Measurements from ENCODE around the gene TGFBR2.

- TF ChIP-seq FOSL1 (IDR thresholded peaks at IDR 0.05; ENCODE audit: low read depth): peak; percentile 82
- TF ChIP-seq RAD21 (IDR thresholded peaks at IDR 0.05; ENCODE audit: low read depth): peak; percentile 34; the same call in 1 of the 2 replicates
- peak; percentile 33 for TF ChIP-seq MAX (IDR thresholded peaks at IDR 0.05)
- TF ChIP-seq CTCF (IDR thresholded peaks at IDR 0.05 in 2 of 3, conservative IDR thresholded peaks at IDR 0.05 in 1 of 3; ENCODE audit: borderline replicate concordance in 1 of 3, insufficient read depth in 1 of 3, low read depth in 2 of 3, low read length in 2 of 3): no peak
- no peak for TF ChIP-seq EGR1 (IDR thresholded peaks at IDR 0.05; ENCODE audit: low read depth)
- no peak for TF ChIP-seq ZNF274 (IDR thresholded peaks at IDR 0.05; ENCODE audit: low read depth, low read length)
- peak; percentile 86 for TF ChIP-seq CEBPB (IDR thresholded peaks at IDR 0.05; ENCODE audit: low read depth)
- TF ChIP-seq POLR2A (IDR thresholded peaks at IDR 0.05; ENCODE audit: borderline replicate concordance, extremely low read depth, insufficient read depth, insufficient read length): no peak
- no peak for TF ChIP-seq ZFX (IDR thresholded peaks at IDR 0.05)
- TF ChIP-seq EZH2 (IDR thresholded peaks at IDR 0.05): no peak
- TF ChIP-seq POLR2AphosphoS5 (IDR thresholded peaks at IDR 0.05; ENCODE audit: low read depth, low read length): peak; percentile 52; the same call in 1 of the 2 replicates
- no peak for TF ChIP-seq YY1 (IDR thresholded peaks at IDR 0.05; ENCODE audit: extremely low read depth, insufficient replicate concordance, low read depth, low read length)
- no peak for TF ChIP-seq EZH2phosphoT487 (IDR thresholded peaks at IDR 0.05; ENCODE audit: borderline replicate concordance)
- TF ChIP-seq SIN3A (IDR thresholded peaks at IDR 0.05; ENCODE audit: low read depth): peak; percentile 57; the same call in 1 of the 2 replicates
These were observed 19.4 kb downstream of the TGFBR2 start for GRCh38 chr3:30625541-30626438.
